ENCODE data around the gene LDLRAD1. TPM values are rescaled to one million over a fixed set of nuclear protein-coding genes. Genes with fewer than 3 reads are reported as not detected.
"Not testable (repeated sequence)": the region's sequence is repeated elsewhere in the genome, so short reads cannot be mapped to it uniquely, and the experiment has no call there.

Gene LDLRAD1
- total RNA-seq, 4 donors from 2014 or later: not detected

- intact Hi-C loops (cut with DNase I; ENCODE audit: low total_unique reads): no loop called here
- TF ChIP-seq POLR2A (IDR thresholded peaks at IDR 0.05) (no peak), CTCF (IDR thresholded peaks at IDR 0.05) (no peak)
- H3K4me3 ChIP-seq (ENCODE audit: low read depth, poor library complexity, severe bottlenecking): no peak overlapping the region
- DNase-seq (ENCODE audit: low spot score in 2 of 2): no peak
- 84 to 90% methylated on average over 13 of the region's 13 CpGs for WGBS, 2 donors
Measured at GRCh38 chr1:53979712-53980450, 38.1 kb downstream of the LDLRAD1 start.

GRCh38 chr1:53975861-53976260 lies 42.1 kb downstream of the LDLRAD1 start:
- intact Hi-C loops (cut with DNase I; ENCODE audit: low total_unique reads): no loop called here
- WGBS, 2 donors: 96% methylated on average over 7 of the region's 7 CpGs
- no peak overlapping the region for H3K4me3 ChIP-seq (ENCODE audit: low read depth, poor library complexity, severe bottlenecking)
- DNase-seq (ENCODE audit: low spot score in 2 of 2): no peak
- TF ChIP-seq CTCF (IDR thresholded peaks at IDR 0.05): no peak
- no peak for TF ChIP-seq POLR2A (IDR thresholded peaks at IDR 0.05)

- no peak overlapping the region for H3K4me3 ChIP-seq (ENCODE audit: low read depth, poor library complexity, severe bottlenecking)
- TF ChIP-seq CTCF (IDR thresholded peaks at IDR 0.05): no peak
- no peak for DNase-seq (ENCODE audit: low spot score in 2 of 2)
- intact Hi-C loops (cut with DNase I; ENCODE audit: low total_unique reads): no loop called here
- 87 to 96% methylated on average over 2 of the region's 2 CpGs for WGBS, 2 donors
Measured at GRCh38 chr1:53971718-53972117, 46.3 kb downstream of the LDLRAD1 start.

- H3K4me3 ChIP-seq (ENCODE audit: low read depth, poor library complexity, severe bottlenecking); intact Hi-C loops (cut with DNase I; ENCODE audit: low total_unique reads); DNase-seq (ENCODE audit: low spot score in 2 of 2): not testable (repeated sequence)
- WGBS, 2 donors: 98 to 100% methylated on average over 2 of the region's 2 CpGs
Measured at GRCh38 chr1:53969323-53969722, 48.7 kb downstream of the LDLRAD1 start.

- no peak overlapping the region for H3K4me3 ChIP-seq (ENCODE audit: low read depth, poor library complexity, severe bottlenecking)
- WGBS, 2 donors: 79 to 88% methylated on average over 2 of the region's 2 CpGs
- DNase-seq (ENCODE audit: low spot score in 2 of 2): no peak
- TF ChIP-seq POLR2A (IDR thresholded peaks at IDR 0.05): no peak
- intact Hi-C loops (cut with DNase I; ENCODE audit: low total_unique reads): no loop called here
Measured at GRCh38 chr1:53968125-53968513, 49.9 kb downstream of the LDLRAD1 start.

- H3K4me3 ChIP-seq (ENCODE audit: low read depth, poor library complexity, severe bottlenecking): no peak overlapping the region
- DNase-seq (ENCODE audit: low spot score in 2 of 2): no peak
- WGBS, 2 donors: 90 to 92% methylated on average over 7 of the region's 7 CpGs
- no peak for TF ChIP-seq POLR2A (IDR thresholded peaks at IDR 0.05)
- no peak for TF ChIP-seq CTCF (IDR thresholded peaks at IDR 0.05)
- intact Hi-C loops (cut with DNase I; ENCODE audit: low total_unique reads): no loop called here
Measured at GRCh38 chr1:53967409-53968124, 50.4 kb downstream of the LDLRAD1 start.
